Epidermal melanocyte (primary cell): ENCODE data around the gene PRICKLE2.
A peak's percentile ranks its signal among the peaks of the same experiment; 100 is the strongest.

ENCODE experiments used
- DNase-seq: peaks from one replicate; pipeline ENCODE4 v3.0.0; 2011; ENCODE audit warnings: low spot score; ENCODE audit not compliant: insufficient read length

PRICKLE2 gene

DNA sequence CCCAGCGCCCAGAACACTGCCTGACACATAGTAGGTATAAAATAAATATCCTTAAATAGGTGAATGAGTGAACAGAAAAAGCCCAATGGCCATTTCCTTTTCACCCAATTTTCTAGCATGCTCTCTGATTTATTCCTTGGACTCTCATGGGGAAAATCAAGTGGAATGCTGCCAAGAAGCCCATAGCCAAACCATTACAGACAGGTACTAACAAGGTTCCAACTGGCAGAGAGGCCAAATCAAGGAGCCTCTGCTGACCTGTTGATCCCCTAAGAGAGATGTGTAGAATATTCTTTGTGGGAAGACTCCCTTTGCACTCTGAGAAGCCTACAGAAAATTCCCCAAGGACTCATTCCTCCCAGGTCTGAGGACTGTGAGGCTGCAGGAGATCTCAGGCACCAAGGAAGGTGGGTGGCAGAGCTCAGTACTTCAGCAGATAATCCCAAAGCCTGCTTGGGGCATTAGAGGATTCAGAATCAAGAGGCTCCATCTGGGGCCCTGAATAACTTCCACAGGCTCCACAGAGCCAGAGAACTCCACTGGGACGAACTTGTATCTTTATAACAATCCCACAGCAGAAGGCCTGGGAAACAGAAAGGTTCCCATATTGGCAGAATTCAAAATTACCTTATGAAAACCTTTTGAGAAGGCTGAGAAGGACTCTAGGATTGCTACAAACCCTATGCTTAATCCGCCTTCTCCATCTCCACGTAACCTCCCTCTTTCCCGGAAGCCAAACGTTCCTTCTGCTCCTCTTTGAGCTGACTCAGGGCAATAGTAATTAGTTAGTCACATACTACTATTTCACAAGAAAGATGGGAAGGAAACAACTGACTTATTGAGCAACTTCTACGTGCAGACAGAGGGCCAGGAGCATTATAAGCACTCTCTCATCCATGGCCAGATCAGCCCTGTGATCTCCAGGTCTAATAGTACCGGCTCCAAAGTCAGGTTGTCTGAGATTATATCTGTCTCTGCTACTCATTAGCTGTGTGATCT, 34.5 kb downstream of the PRICKLE2 start:
- DNase-seq, result no peak

DNA sequence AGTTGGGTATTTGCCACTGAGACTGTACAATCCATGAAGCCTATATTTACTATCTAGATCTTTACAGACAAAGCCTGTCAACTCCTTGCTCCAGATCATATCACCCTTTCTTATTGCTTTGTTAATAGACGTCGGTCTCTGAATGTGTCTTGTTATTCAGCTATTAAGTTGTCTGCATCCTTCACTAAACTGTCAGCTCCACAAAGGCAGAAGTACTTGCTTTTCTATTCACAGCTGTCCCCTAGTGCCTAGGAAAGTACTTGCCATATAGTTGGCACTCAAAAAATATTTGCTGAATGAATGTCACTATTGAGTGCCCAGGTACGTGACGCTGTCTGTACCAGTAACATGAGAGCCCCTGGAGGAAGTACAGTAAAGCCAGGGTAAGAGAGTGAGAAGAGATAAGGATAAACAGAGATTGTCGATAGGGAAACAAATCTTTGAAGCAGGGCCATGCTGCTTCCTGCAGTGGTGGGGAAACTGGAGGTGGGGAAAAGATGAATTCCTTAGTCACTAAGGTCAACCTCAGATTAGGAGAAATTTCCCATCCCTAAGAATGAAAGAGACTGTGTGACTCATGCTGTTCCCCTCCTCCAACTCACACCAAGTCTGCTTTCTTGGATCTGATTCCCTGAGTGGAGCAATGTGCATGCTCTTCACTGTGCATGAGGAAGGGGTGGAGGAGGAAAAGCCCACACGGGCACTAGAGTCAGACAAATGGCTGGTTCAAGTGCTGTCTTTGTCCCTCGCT, 36.3 kb downstream of the PRICKLE2 start:
- DNase-seq, result peak; percentile 34

DNA sequence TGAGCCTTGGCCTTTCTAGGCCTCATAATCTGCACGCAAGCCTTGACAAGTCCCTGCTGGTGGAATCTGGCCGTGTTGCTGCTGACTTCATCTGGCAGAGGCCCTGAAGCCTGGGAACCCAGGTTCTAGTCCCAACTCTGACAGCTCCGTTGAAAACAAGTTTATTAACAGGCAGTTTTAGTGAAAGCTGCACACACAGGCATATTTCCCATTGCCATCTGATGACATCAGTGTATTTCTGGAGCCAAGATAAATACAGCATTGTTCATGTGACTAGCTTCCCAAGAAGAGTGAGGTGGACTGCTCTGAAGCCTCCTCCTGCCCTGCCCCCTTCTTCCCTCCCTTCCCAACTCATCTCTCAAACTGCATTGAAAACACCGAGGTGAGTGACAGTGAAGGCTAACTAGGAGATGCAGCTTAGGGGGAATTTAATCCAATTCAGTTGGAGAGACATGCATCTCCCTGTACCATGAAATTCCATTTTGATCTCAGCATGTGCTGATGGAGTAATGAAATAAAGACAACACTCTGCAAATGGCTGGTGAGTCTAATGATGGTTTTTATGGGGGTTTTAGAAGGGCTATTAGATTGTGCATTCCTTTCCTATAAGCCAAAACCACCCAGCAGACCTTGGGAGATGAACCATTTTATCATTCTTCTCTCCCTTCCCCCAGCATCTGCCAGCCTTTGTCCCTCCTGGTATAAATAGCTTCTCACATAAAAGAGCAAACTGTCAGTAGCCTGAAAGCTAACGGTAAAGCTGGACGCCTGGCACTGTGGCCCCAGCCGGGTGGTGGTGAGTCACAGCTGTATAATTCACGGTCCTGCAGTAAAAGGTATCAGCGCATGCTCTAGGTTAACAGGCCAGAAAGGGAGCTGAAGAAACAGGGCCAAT, 38.0 kb downstream of the PRICKLE2 start:
- peak; percentile 55 for DNase-seq

DNA sequence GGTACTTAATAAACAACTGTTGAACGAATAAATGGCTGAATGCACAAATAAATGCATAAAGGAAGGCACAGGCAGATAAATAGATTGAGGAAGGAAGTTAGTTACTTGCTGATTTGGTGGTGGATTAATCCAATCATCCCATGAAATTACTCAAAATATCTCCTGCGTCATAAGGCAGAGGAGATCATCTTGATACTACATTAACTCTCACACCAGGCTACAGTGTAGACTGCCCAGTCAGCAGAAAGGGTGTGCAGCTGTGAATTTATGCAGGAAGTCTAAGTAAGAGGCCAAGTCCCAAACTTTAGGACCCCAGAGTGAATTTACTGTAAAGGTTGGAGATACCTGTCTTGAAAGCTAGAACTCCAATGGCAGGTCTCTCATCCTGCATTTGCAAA, 38.6 kb downstream of the PRICKLE2 start:
- no peak for DNase-seq

DNA sequence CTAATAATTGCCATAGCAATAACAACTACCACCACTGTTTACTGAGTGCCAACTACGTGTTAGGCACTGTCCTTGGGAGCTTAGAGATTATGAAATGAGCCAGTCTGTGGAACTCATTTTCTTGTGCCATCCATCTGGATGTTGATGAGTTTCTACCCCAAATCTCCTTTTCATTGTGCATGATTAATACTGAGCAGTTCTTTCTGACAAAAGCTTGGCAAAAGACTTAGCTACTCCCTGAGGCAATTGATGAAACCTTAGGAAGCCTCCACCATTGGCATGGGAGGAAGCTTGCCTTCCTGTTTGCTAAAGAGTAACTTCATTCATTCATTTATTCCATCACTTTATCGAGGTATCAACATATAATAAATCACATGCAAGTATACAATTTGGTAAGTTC, 39.8 kb downstream of the PRICKLE2 start:
- DNase-seq, result no peak

DNA sequence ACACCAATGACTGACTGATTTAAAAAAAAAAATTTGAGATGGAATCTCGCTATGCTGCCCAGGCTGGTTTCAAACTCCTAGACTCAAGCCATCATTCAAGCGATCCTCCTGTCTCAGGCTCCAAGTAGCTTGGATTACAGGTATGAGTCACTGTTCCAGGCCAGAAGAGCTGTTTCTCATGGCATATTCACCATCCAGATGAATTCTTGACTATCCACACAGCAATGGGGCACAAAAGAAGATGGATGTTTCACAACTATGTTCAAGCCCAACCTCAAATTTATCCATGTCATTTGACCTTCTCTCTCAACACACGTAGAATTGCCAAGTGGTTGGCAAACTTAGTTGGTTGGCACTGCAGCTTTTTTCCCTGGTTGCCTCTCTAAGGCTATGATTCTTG, 40.6 kb downstream of the PRICKLE2 start:
- DNase-seq, result no peak

DNA sequence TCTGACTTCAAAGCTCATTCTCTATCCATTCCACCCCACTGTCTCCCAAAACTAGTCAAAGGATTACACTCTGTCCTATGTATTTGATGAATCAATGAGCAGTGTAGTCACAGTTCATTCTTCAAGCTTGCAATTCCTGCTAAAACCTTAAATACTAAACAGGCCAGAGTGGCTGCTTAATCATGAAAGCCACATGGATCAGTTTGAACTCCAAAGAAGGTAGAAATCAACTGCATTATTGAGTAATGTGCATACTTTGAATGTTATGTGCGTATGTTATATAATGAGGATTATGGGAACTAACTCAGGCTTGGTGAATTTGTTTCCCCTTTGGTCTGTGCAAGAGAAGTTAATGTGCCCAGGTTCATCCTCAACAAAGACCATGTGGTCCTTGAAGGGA, 45.4 kb downstream of the PRICKLE2 start:
- no peak for DNase-seq

DNA sequence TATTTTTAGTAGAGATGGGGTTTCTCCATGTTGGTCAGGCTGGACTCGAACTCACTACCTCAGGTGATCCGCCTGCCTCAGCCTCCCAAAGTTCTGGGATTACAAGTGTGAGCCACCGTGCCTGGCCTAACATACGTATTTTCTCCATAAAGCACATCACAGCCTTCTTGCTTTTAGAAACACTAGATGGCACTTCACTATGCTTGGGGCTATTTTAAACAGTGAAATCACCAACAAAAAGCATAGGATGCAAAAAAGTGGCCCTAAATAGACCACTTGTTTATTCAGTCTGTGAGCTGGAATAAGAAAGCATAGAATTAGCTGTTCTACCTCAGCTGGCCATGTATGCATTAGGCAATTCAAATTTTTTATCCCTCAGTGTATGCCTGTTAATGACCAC, 46.0 kb downstream of the PRICKLE2 start:
- no peak for DNase-seq

DNA sequence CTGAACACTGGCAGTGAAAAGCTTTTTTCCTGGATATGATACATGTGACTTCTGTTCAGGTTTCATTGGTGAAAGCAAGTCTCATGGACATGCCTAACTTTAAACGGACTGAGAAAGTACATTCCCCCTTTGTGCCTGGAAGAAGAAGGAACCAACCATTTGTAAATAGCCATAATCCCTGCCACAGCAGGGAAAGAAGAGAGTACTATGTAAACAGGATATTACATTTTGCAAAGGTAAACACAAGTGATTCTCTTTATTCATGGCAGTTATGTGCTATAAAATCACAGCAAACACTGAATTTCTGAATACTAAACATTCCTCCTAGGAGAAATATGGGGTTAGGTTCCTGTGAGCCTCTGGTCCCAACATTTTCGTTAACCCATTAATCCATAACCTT, 46.8 kb downstream of the PRICKLE2 start:
- DNase-seq, result no peak

DNA sequence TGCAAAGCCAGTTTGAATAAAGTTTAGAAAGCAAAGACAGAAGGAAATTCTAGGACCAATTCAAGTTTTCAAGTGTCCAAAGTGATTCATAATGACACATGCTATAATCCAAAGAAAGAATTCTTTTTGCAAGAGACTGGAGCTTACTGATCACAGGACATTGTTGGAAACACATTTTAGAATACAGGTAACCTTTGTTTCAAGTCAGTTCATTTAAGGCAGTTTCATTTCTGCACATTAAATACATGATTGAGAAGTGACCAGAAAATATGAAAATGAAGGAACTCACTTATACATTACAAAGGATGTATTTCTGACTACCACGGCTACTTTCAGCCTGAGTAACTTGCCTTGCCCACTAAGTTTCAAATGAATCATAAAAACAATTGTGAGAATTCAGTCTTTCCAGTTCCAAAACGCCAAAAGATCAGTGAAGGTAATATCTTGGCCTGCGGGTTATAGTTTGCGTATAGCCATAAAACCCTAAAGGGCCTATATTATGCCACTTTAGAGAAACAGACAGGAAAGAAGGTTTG, 48.7 kb downstream of the PRICKLE2 start:
- DNase-seq, result no peak

DNA sequence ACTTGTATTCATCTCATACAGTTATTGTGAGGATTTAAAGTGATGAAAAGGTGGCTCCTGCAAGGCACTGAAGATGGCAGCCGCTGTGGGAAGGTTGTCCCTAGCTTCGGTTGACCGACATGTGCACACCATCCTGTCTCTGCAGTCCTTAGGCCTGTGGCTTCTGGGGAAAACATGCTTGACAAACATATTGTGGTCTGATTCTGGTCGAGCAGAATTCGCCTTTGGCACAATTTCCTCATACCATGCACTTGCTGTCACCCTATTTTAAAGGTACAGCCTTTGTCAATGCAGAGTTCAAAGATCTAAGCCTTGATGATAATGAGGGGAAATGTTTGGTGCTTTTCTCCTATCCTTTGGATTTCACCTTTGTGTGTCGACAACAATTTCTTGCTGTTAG, 50.9 kb downstream of the PRICKLE2 start:
- no peak for DNase-seq

DNA sequence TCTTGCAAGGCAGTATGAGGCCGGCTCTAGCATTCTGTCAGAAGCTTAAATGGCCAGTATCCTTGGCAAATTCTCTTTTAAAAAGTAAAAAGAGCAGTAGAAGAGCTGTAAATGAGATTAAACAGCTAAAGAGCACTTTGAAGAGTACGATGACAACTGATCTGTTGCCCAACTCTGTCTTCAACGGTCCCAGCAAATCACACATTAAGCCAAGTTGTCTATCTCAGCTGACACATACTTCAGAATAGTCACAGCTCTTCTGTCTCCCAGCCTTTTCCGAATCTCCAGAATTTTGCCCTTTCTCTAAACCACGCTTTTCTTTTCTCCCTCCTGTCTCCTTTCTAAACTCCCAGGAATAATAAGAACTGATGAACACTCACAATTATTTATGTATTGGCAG, 51.7 kb downstream of the PRICKLE2 start:
- no peak for DNase-seq

DNA sequence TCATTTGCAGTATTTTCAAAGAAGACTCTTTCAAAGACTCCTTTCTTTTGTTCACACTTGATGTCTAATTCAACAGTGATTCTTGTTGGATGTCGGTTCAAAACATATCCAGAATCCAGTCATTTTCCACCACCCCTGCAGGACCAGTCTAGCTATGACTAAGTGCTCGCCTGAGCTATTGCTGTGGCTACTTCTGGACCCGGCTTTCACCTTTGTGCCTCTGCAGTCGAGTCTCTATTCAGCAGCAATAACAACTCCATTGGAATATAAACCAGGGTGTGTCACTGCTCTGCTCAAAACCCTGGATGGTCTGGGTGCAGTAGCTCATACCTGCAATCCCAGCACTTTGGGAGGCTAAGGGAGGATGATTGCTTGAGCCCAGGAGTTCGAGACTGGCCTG, 55.0 kb downstream of the PRICKLE2 start:
- no peak for DNase-seq

DNA sequence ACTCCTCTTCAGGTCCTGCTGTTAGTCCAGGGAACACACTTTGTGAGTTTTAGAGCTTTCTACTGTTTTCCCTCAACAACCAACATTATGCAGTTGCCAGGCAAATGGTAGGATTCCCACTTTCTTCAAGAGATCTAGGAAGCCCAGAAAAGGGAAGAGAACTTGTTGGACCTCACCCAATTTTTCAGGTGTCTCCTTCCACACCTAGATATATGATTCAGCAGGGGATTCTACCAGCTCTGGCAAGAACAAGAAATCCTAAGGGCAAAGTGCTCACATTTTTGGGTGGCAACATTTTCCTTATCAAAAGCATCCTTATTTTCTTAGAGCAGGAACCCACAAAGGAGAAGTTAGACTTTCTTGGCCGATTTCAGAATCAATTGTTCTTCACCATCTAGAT, 57.4 kb downstream of the PRICKLE2 start:
- DNase-seq, result no peak

DNA sequence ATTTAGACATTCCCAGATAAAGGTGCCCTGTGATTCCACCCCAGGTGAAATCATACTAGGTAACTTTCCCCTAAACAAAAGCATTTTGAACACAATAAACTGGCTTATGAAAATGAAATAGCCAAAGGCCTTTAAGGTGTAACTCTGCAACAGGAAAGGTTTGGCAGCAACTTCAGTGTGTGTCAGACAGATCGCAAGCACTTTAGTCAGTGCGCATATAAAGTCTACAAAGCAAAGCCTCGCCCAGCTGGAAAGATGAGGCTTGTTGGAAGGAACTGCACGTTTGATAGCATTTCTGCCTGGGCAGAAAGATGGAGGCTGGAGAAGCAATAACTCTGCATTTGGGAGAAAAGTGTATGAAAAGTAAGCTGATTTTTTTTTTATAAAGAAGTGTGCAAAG, 57.9 kb downstream of the PRICKLE2 start:
- DNase-seq, result no peak

DNA sequence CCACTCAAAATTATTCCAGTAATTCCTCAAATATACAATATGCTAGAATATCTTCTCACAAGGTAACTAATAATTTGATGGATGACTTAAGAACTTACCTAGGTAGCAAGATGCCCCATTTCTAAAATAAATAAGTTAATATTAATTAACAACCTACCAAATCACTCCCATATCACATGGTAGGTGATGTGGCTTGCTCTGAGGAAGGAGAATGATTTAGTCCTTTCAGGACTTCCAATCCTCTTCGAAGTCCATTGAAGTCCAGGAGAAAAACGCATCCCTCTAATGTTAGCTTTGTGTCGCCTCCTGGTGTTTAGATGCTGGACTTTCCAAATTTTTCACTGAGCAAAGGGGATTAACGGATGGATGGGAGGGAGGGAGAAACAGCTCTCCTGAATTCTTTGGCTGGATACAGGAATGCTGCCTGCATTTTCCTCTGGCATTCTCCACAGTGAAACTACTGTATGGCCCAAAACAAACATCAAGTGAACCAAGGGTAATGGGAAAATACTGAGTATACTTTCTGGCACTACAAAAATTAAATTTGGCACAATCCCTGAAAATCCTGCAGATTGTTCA, 58.6 kb downstream of the PRICKLE2 start:
- no peak for DNase-seq

DNA sequence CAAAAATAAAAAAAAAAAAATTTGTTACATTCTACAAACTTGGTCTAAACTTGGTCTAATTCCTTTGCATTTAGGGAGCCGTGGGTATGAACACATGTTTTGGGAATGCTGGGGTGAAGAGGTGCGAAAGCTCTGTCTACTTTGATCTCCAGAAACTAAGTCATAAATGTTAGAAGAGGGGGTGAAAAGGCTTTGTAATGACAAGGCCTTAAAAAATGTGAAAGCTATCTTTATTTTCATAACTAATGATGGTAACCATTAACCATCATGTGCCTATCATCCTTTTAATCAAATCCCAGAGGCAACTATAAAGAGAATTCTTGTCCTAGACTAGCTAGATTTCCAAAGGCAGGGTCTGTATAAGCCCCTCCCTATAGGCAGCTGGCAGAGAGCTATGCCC, 60.9 kb downstream of the PRICKLE2 start:
- no peak for DNase-seq

DNA sequence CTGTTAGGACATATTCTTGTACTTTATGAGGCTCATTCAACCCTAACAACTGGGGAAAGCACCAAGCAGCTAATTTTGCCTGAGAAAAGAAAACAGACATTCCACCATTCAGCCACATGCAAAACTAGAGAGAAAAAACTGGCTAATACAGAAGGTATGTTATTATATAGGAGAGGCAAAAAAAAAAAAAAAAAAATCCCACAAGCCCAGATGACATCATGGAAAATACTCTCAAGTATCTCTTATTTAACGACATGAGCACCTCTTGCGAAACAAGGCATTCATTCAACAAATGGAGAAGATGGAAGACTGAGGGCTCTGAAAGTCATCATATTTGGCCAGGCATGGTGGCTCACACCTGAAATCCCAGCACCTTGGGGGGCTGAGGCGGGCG, 61.5 kb downstream of the PRICKLE2 start:
- peak; percentile 23 for DNase-seq

DNA sequence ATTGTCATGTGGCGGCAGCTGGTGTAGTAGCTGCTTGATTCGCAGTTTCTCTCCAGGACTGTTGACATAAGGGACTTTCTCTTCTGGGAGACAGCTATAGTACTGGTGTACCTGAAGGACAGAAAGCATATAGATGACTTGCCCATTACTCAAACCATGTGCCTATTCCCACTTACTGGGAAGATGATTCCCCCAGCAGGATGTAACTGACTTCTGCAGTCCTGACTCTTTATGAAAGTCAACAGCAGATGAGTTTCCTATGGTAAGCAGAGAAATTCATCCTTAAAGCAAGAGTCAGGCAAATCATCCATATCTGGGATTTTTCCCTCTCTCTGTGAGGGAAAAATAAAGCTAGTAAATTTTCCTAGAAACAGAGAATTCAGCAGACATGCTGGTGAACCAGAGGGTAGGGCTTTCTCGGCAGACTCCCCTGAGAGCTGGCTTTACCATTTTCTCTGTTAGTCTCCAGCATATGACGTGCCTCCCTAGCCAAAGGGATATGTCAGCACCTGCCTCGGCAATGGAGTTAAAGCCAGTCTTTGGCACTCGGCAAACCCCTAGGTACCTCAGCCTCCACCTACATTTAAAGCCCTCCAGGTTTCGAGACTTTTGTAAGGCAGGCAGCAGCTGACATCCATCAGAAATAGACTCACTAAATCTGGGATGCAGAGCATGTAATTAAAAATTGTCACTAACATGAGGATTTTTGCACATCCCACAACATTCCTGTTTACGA, 62.1 kb downstream of the PRICKLE2 start:
- DNase-seq, result no peak

DNA sequence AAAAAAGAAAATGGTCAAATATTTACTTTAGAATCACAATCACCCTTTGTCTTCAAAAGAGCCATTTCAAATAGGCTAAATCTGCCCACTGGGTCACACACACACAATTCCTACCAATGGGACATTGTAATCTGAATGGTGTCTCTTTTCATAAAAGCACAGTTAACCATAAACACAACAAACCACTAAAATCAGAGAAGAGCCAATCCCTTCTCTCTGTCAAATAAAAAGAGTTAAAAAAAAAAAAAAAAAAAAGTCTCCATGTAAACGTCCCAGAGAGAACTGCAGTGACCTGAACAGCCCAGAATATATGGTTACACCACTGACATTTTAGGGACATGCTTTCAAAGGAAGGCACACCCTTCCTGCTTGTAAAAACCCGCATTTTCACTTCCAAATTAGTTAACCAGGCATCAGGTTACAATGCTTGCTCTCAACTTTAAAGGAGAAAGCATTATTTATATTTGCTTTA, 63.7 kb downstream of the PRICKLE2 start:
- DNase-seq, result no peak
